LoVo (cell line): ENCODE measurements around the gene CBX5.
"Not testable (repeated sequence)": the region's sequence is repeated elsewhere in the genome, so short reads cannot be mapped to it uniquely, and the experiment has no call there.

Experiments used
- DNase-seq: peaks from one replicate; pipeline ENCODE4 v3.0.0-alpha.2; 2016; ENCODE audit warnings: low spot score

CBX5 gene

GRCh38 chr12:54279632-54280467 lies at the start of gene CBX5:
Gene CBX5 (minus strand): TSS chr12:54280122. CDS start chr12:54257650, 22,472 bp downstream.
- DNase-seq, result peak; percentile 100

GRCh38 chr12:54328595-54329337 lies 48.8 kb upstream of the CBX5 start:
- DNase-seq, result no peak

GRCh38 chr12:54325442-54326109 lies 45.7 kb upstream of the CBX5 start:
- not testable (repeated sequence) for DNase-seq

- peak; percentile 100 for DNase-seq
Measured at GRCh38 chr12:54324617-54325441, 44.9 kb upstream of the CBX5 start, which contains the start of gene COPZ1. Gene COPZ1 (plus strand): TSS chr12:54325131. CDS start chr12:54325164, 33 bp downstream.

- no peak for DNase-seq
Measured at GRCh38 chr12:54321363-54321762, 41.4 kb upstream of the CBX5 start.

GRCh38 chr12:54312309-54312708 lies 32.4 kb upstream of the CBX5 start:
- DNase-seq, result not testable (repeated sequence)

GRCh38 chr12:54311051-54311450 lies 31.1 kb upstream of the CBX5 start:
- no peak for DNase-seq

GRCh38 chr12:54306925-54307741 lies 27.2 kb upstream of the CBX5 start:
- DNase-seq, result peak; percentile 99

- DNase-seq, result peak; percentile 64
Measured at GRCh38 chr12:54304187-54304810, 24.4 kb upstream of the CBX5 start.

- no peak for DNase-seq
Measured at GRCh38 chr12:54303640-54304039, 23.7 kb upstream of the CBX5 start.

GRCh38 chr12:54301428-54302048 lies 21.6 kb upstream of the CBX5 start:
- no peak for DNase-seq

GRCh38 chr12:54300732-54301427 lies 21.0 kb upstream of the CBX5 start, which contains the start of gene NFE2:
Gene NFE2 (minus strand): TSS chr12:54301015. CDS start chr12:54295248, 5,767 bp downstream.
- peak; percentile 76 for DNase-seq

- no peak for DNase-seq
Measured at GRCh38 chr12:54300225-54300731, 20.4 kb upstream of the CBX5 start.

GRCh38 chr12:54299515-54300224 lies 19.7 kb upstream of the CBX5 start:
- no peak for DNase-seq

- DNase-seq, result no peak
Measured at GRCh38 chr12:54298904-54299303, 19.0 kb upstream of the CBX5 start.

- DNase-seq, result no peak
Measured at GRCh38 chr12:54296393-54297099, 16.6 kb upstream of the CBX5 start.

GRCh38 chr12:54294953-54295566 lies 15.1 kb upstream of the CBX5 start:
- DNase-seq, result no peak
